A549 treated with RU486 at 1 μM for 4 hours (cell line): ENCODE data around the gene DUSP18. TPM values are rescaled to one million over a fixed set of nuclear protein-coding genes. Genes with fewer than 3 reads are reported as not detected.

ENCODE experiments used
- total RNA-seq: library from RNA; stranded (reverse); fragments of 200-300 nt; extraction: Qiagen RNA extraction; gene quantifications from 5 replicates; pipeline ENCODE4 v1.2.3, GENCODE V29; 2022; ENCODE audit warnings: low read depth

Gene DUSP18
- 2.5 to 5.0 TPM (median 4.7 TPM) in 5 replicates for total RNA-seq

DNA sequence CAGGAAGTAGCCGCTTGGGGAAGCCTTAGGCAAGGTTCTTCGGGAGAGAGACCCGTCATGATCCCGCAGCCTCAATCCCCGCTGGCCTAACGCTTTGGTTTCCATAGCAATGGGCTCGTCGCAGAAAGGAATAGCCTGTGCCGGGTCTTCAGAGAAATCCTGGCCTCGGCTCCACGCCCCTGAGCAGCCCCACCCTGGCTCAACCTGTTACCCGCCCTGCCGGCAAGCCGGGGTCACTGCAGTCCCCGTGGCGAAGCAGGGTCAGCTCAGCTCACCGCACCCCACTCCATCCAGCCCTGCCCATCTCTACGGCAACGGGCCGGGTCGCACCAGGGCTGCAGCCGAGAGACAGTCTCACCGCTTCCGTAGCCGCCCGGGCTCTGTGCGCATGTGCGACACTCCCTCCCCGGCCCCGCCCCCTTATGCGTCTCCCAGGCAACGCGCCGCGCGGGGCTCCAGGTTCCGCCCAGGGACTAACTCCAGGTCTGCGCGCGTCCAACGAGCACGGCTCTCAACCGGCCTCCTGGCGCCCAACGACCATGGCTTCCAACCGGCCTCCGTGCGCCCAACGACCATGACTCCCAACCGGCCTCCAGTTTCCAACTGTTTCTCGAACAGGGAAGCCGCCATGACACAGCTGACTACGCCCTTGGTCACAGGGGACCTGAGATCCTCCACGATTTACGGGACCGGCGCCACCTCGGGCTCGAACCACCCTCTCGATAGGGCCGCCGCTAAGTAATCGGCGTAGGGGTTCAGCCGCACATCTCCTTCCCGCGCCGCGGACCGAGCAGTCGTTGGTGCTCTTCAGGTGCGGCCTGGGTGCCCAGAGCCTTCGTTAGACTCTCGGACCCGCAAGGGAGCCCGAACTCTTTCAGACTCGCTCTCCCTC is at the start of gene DUSP18:
Gene DUSP18 (minus strand): TSS at position 382 of the 892 bp plus-strand sequence. CDS start 3,872 bp downstream, outside the sequence.

DNA sequence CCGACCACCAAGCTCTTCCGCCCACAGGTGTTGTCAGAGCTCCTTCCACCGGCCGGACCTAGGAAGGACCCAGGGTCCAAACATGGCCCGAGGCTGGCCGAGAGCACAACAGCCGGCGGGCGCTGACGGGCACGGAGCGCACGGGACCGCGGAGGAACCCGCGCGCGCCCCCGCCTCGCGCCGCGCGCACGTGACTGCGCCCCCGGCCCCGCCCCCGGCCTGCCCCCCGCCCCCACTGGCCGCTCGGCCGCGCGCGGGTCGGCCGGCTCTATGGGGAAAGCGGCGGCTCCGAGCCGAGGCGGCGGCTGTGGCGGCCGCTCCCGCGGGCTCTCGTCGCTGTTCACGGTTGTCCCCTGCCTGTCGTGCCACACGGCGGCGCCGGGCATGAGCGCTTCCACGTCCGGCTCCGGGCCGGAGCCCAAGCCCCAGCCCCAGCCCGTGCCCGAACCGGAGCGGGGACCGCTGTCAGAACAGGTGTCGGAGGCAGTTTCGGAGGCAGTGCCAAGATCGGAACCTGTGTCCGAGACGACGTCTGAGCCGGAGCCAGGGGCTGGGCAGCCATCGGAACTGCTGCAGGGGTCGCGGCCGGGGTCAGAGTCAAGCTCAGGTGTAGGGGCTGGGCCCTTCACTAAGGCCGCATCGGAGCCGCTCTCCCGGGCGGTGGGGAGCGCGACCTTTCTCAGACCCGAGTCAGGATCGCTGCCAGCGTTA is 27.1 kb upstream of the DUSP18 start, which contains the start of gene OSBP2:
Gene OSBP2 (plus strand): TSS at position 235 of the 711 bp plus-strand sequence. CDS start 36 bp downstream, at position 271.

DNA sequence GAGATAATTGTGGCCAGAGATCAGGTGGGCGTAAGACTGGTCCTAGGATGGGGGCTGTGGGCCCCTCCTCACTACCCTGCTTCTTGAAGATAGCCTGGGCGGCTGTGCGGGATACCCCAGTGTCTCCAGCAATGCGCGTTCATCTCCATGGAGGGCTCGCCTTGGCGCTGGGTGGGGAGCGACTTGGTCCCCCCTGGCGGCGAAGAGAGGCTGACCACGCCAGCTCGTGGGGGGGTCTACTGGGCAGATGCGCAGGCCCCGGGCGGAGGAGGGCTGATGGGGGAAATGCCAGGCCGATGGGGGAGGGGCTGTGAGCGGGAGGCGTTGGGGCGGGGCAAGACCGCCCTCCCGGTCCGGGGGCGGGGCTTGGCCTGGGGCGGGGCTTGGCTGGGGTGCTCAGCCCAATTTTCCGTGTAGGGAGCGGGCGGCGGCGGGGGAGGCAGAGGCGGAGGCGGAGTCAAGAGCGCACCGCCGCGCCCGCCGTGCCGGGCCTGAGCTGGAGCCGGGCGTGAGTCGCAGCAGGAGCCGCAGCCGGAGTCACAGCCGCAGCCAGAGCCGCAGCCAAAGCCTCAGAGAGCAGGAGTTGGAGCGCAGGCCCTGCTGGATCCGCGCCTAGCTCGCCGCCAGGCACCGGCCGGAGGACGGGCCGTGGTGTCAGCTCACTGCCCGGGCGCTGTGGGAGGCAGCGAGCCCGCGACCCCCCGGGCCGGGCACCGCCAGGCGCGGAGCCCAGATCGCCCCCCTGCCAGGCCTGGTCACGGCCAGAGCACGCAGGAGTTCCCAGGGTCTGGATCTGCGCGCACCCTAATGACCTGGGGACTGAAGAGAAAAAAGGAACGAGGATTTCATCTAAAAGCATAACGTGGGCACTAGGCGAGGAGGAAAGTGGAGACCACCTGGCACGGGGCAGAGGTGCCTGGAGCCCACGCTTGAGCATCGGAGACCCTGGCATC is 32.1 kb downstream of the DUSP18 start, which contains the start of gene SLC35E4:
Gene SLC35E4 (plus strand): TSS at position 509 of the 953 bp plus-strand sequence. CDS start 670 bp downstream, outside the sequence.

Other genes starting within 250 kb of the DUSP18 start
- 60.7 to 71.9 TPM (median 70.0 TPM) in 5 replicates for gene MTFP1, start 242.1 kb downstream of the DUSP18 start, total RNA-seq
- not detected in 5 replicates for gene SEC14L3, start 195.9 kb downstream of the DUSP18 start, total RNA-seq
- gene SEC14L4, start 162.2 kb downstream of the DUSP18 start, total RNA-seq = 3.7 to 6.0 TPM (median 5.3 TPM) in 5 replicates
- gene SEC14L6, start 121.1 kb downstream of the DUSP18 start, total RNA-seq = not detected in 5 replicates
- 5.2 to 8.6 TPM (median 8.0 TPM) in 5 replicates for gene GAL3ST1, start 93.2 kb downstream of the DUSP18 start, total RNA-seq
- gene PES1, start 76.0 kb downstream of the DUSP18 start, total RNA-seq = 109 to 130 TPM (median 118 TPM) in 5 replicates
- 4.3 to 5.5 TPM (median 4.6 TPM) in 5 replicates for gene TCN2, start 60.7 kb downstream of the DUSP18 start, total RNA-seq
- 4.6 to 7.8 TPM (median 6.1 TPM) in 5 replicates for gene SLC35E4, start 32.1 kb downstream of the DUSP18 start, total RNA-seq
- gene OSBP2, start 27.0 kb upstream of the DUSP18 start, total RNA-seq = 10.6 to 12.3 TPM (median 11.2 TPM) in 5 replicates